Measurements from ENCODE around the gene MPZL2.

GRCh38 chr11:118275176-118275575 is 11.1 kb upstream of the MPZL2 start:
- TF ChIP-seq, protein P1, sequence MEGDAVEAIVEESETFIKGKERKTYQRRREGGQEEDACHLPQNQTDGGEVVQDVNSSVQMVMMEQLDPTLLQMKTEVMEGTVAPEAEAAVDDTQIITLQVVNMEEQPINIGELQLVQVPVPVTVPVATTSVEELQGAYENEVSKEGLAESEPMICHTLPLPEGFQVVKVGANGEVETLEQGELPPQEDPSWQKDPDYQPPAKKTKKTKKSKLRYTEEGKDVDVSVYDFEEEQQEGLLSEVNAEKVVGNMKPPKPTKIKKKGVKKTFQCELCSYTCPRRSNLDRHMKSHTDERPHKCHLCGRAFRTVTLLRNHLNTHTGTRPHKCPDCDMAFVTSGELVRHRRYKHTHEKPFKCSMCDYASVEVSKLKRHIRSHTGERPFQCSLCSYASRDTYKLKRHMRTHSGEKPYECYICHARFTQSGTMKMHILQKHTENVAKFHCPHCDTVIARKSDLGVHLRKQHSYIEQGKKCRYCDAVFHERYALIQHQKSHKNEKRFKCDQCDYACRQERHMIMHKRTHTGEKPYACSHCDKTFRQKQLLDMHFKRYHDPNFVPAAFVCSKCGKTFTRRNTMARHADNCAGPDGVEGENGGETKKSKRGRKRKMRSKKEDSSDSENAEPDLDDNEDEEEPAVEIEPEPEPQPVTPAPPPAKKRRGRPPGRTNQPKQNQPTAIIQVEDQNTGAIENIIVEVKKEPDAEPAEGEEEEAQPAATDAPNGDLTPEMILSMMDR (IDR thresholded peaks at IDR 0.05; ENCODE audit: control extremely low read depth in 1 of 3, insufficient read depth in 1 of 3, low read depth in 1 of 3, low read length in 3 of 3) = no peak
- TF ChIP-seq POLR2AphosphoS5 (IDR thresholded peaks at IDR 0.05; ENCODE audit: low read depth, low read length) (no peak), SP2 (IDR thresholded peaks at IDR 0.05; ENCODE audit: low read length) (no peak), EGR1 (IDR thresholded peaks at IDR 0.05; ENCODE audit: borderline replicate concordance, low read depth, low read length) (no peak), YY1 (IDR thresholded peaks at IDR 0.05; ENCODE audit: low read depth, low read length) (no peak), SUZ12 (IDR thresholded peaks at IDR 0.05; ENCODE audit: low read length) (no peak), GTF2F1 (IDR thresholded peaks at IDR 0.05; ENCODE audit: borderline replicate concordance, low read depth, low read length) (no peak), TBP (IDR thresholded peaks at IDR 0.05; ENCODE audit: low read depth, low read length) (no peak), POU5F1 (IDR thresholded peaks at IDR 0.05; ENCODE audit: low read depth, low read length) (no peak), CHD2 (IDR thresholded peaks at IDR 0.05; ENCODE audit: low read length) (no peak), POLR2A (IDR thresholded peaks at IDR 0.05; ENCODE audit: control extremely low read depth in 1 of 2, low read depth in 2 of 2, low read length in 2 of 2) (no peak), EZH2 (IDR thresholded peaks at IDR 0.05; ENCODE audit: low read depth, low read length, severe bottlenecking) (no peak), EP300 (IDR thresholded peaks at IDR 0.05; ENCODE audit: borderline replicate concordance in 1 of 2, low read depth in 2 of 2, low read length in 2 of 2) (no peak)
- TF ChIP-seq, protein P2, sequence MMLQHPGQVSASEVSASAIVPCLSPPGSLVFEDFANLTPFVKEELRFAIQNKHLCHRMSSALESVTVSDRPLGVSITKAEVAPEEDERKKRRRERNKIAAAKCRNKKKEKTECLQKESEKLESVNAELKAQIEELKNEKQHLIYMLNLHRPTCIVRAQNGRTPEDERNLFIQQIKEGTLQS (IDR thresholded peaks at IDR 0.05; ENCODE audit: insufficient read depth, low read depth, low read length) = no peak

Data from H1 (cell line).